HG03066 (cell line): ENCODE data around the gene ZNF683.

Experiments
- ATAC-seq: cut with Tn5 transposase; IDR thresholded peaks from one replicate; pipeline ENCODE4 v1.9.1; 2021; ENCODE audit warnings: low read depth; ENCODE audit not compliant: unreplicated experiment

Gene ZNF683

DNA sequence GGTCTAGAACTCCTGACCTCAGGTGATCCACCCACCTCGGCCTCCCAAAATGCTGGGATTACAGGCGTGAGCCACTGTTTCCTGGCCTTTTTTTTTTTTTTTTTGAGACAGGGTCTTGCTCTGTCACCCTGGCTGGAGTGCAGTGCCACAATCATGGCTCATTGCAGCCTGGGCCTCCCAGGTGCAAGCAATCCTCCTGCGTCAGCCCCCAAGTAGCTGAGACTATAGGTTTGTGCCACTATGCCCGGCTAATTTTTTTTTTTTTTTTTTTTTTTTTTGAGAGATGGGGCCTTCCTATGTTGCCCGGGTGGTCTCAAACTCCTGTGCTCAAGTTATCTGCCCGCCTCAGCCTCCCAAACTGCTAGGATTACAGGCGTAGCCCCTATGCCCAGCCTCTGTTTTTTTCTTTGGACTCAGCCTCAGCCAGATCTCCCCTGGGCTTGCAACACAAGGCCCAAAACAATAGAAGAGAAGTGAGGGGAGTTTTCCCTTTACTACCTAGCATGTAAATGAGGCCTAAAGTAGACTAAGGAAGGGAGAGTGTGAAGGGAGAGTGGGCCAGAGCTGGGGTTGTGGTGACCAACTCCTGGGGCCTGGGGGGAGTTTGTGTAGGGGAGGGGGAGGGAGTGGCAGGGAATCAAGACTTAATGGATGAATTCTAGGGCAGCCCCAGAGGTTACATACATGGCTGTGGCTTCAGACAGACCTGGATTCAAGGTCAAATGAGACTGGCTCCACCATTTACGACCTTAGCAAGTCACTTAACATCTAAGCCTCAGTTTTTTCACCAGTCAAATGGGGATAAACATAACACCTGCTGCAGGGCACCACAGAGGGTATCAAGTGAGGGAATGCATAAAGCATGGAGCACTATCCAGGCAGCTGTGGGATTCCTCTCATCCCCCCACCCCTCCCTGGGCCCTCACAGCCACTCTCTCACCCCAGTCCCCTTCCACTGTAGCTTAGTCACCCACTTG is 56.4 kb downstream of the ZNF683 start:
- ATAC-seq: no peak

DNA sequence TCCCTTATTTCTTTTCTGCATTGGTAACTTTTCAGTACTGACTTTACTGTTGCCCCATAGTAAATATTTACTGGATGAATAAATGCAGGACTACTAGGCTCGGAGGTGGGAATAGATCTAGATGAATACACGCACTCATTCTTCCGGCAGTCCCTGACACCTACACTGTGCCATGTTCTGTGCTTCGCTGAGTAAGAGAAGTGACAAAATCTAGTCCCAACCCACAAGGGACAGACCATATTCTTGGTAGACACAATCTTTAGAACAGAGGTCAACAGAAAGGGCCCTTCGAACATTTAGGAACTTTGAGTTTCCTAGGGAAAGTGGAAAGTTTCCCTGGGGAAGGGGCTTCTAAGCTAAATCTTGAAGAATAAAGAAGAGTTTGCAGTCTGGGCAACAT is 58.0 kb downstream of the ZNF683 start:
- ATAC-seq: no peak
